Measurements from ENCODE around the gene EXOC6. TPM values are rescaled to one million over a fixed set of nuclear protein-coding genes. Genes with fewer than 3 reads are reported as not detected.

EXOC6 gene
- total and polyA plus RNA-seq, 3 experiments from 2014 or later, result 7.3 to 10.9 (median 10.6) TPM

DNA sequence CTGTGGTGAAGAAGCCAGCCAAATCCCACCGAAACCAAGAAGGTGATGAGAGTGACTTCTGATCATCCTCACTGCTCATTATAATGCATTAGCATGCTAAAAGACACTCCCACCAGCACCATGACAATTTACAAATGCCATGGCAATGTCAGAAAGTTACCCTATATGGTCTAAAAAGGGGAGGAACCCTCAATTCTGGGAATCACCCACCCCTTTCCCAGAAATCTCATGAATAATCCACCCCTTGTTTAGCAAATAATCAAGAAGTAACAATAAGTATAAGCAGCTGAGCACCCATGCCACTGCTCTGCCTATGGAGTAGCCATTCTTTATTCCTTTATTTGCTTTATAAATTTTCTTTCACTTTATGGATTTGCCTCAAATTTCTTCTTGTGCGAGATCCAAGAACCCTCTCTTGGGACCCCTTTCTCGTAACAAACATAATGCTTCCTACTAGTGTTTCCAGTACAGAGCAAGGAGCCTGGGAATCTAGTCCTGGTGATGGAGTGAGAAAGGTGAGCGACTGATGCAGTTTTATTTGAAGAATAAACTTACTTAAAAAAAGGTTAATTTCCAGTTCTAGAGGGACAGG, 18.4 kb upstream of the EXOC6 start:
- Histone ChIP-seq H3K4me1 (ENCODE audit: insufficient read depth, low read length) (no peaks in the 10 kb centered on the region), H3K9me3 (ENCODE audit: low read length) (no peaks in the 10 kb centered on the region), H3K36me3 (ENCODE audit: insufficient read depth, low read length) (no peaks in the 10 kb centered on the region), H3K27me3 (ENCODE audit: insufficient read depth, low read length, poor library complexity, severe bottlenecking) (no peaks in the 10 kb centered on the region), H3K4me3 (ENCODE audit: low read length) (no peak overlapping the region), H3K27ac (ENCODE audit: low read depth, low read length) (peak overlapping the region; percentile 62)
- H3K36me3 Mint-ChIP-seq, result no peaks in the 10 kb centered on the region
- peaks cover 4% of the 10 kb centered on the region in 2 donors for H3K27me3 Mint-ChIP-seq
- no peaks in the 10 kb centered on the region for H3K9me3 Mint-ChIP-seq
- DNase-seq, result no peak
- ChIA-PET CTCF (no interaction called here), POLR2A (no interaction called here)
- H3K4me1 Mint-ChIP-seq, result peaks cover 8 to 14% (median 9%) of the 10 kb centered on the region in 3 donors
- no peak overlapping the region for H3K27ac Mint-ChIP-seq
- no peak overlapping the region for H3K4me3 Mint-ChIP-seq

- Mint-ChIP-seq H3K9me3 (no peaks in the 10 kb centered on the region), H3K27ac (peak overlapping the region in 5 of 8 donors; percentile 44 to 86 (median 72)), H3K4me3 (peak overlapping the region; percentile 5 to 90 (median 77)), H3K4me1 (peaks cover 8 to 14% (median 9%) of the 10 kb centered on the region in 3 donors), H3K36me3 (no peaks in the 10 kb centered on the region), H3K27me3 (peaks cover 2 to 4% of the 10 kb centered on the region in 2 donors)
- POLR2A ChIA-PET, result no interaction called here
- H3K4me3 ChIP-seq (ENCODE audit: low read length), result peak overlapping the region; percentile 56
- no peaks in the 10 kb centered on the region for H3K27me3 ChIP-seq (ENCODE audit: insufficient read depth, low read length, poor library complexity, severe bottlenecking)
- peak overlapping the region; percentile 60 for H3K27ac ChIP-seq (ENCODE audit: low read depth, low read length)
- H3K4me1 ChIP-seq (ENCODE audit: insufficient read depth, low read length), result no peaks in the 10 kb centered on the region
- H3K9me3 ChIP-seq (ENCODE audit: low read length), result no peaks in the 10 kb centered on the region
- H3K36me3 ChIP-seq (ENCODE audit: insufficient read depth, low read length), result no peaks in the 10 kb centered on the region
- CTCF ChIA-PET, result no interaction called here
- no peak for DNase-seq
These were observed 17.6 kb upstream of the EXOC6 start for GRCh38 chr10:92830478-92831389.

- no peak overlapping the region for H3K27ac Mint-ChIP-seq
- H3K27ac ChIP-seq (ENCODE audit: low read depth, low read length), result peak overlapping the region; percentile 20
- H3K27me3 ChIP-seq (ENCODE audit: insufficient read depth, low read length, poor library complexity, severe bottlenecking), result no peaks in the 10 kb centered on the region
- no peaks in the 10 kb centered on the region for H3K36me3 ChIP-seq (ENCODE audit: insufficient read depth, low read length)
- no peak overlapping the region for H3K4me3 ChIP-seq (ENCODE audit: low read length)
- no peak for DNase-seq
- ChIA-PET CTCF (interaction anchor here (3.4 kb wide), 1 partner anchor 11 kb away, joined by 21 read pairs; no protein-coding TSS in a partner anchor), POLR2A (interaction anchor here (0.6 kb wide), 1 partner anchor 627 kb away, joined by 8 read pairs; no protein-coding TSS in a partner anchor)
- no peaks in the 10 kb centered on the region for H3K9me3 ChIP-seq (ENCODE audit: low read length)
- H3K4me1 ChIP-seq (ENCODE audit: insufficient read depth, low read length), result no peaks in the 10 kb centered on the region
- H3K4me1 Mint-ChIP-seq, result peaks cover 8 to 14% (median 9%) of the 10 kb centered on the region in 3 donors
- H3K9me3 Mint-ChIP-seq, result no peaks in the 10 kb centered on the region
- no peak overlapping the region for H3K4me3 Mint-ChIP-seq
- peaks cover 2 to 4% of the 10 kb centered on the region in 2 donors for H3K27me3 Mint-ChIP-seq
- H3K36me3 Mint-ChIP-seq, result no peaks in the 10 kb centered on the region
These were observed 16.2 kb upstream of the EXOC6 start for GRCh38 chr10:92832121-92832520.

GRCh38 chr10:92832998-92833650, 15.2 kb upstream of the EXOC6 start:
- no peak overlapping the region for H3K4me3 ChIP-seq (ENCODE audit: low read length)
- H3K36me3 ChIP-seq (ENCODE audit: insufficient read depth, low read length), result no peaks in the 10 kb centered on the region
- Mint-ChIP-seq H3K9me3 (no peaks in the 10 kb centered on the region), H3K4me1 (peaks cover 8 to 14% (median 9%) of the 10 kb centered on the region in 3 donors), H3K27me3 (peaks cover 2 to 4% of the 10 kb centered on the region in 2 donors), H3K27ac (no peak overlapping the region), H3K4me3 (no peak overlapping the region), H3K36me3 (no peaks in the 10 kb centered on the region)
- POLR2A ChIA-PET, result no interaction called here
- no peaks in the 10 kb centered on the region for H3K4me1 ChIP-seq (ENCODE audit: insufficient read depth, low read length)
- no peaks in the 10 kb centered on the region for H3K9me3 ChIP-seq (ENCODE audit: low read length)
- H3K27ac ChIP-seq (ENCODE audit: low read depth, low read length), result no peak overlapping the region
- no peak for DNase-seq
- H3K27me3 ChIP-seq (ENCODE audit: insufficient read depth, low read length, poor library complexity, severe bottlenecking), result no peaks in the 10 kb centered on the region
- CTCF ChIA-PET, result interaction anchor here (3.4 kb wide), 1 partner anchor 10 kb away, joined by 21 read pairs; no protein-coding TSS in a partner anchor

- no peaks in the 10 kb centered on the region for H3K36me3 Mint-ChIP-seq
- H3K9me3 Mint-ChIP-seq, result no peaks in the 10 kb centered on the region
- POLR2A ChIA-PET, result no interaction called here
- no peak overlapping the region for H3K4me3 ChIP-seq (ENCODE audit: low read length)
- H3K9me3 ChIP-seq (ENCODE audit: low read length), result no peaks in the 10 kb centered on the region
- no peaks in the 10 kb centered on the region for H3K4me1 ChIP-seq (ENCODE audit: insufficient read depth, low read length)
- CTCF ChIA-PET, result interaction anchor here (1.1 to 3.4 kb wide), 3 partner anchors 9 to 14 kb away, joined by 3 to 21 read pairs (median 6); partner anchors contain the start of gene EXOC6
- H3K4me3 Mint-ChIP-seq, result no peak overlapping the region
- peak overlapping the region; percentile 6 for H3K27ac ChIP-seq (ENCODE audit: low read depth, low read length)
- H3K27ac Mint-ChIP-seq, result no peak overlapping the region
- no peaks in the 10 kb centered on the region for H3K36me3 ChIP-seq (ENCODE audit: insufficient read depth, low read length)
- peaks cover 8 to 14% (median 9%) of the 10 kb centered on the region in 3 donors for H3K4me1 Mint-ChIP-seq
- H3K27me3 ChIP-seq (ENCODE audit: insufficient read depth, low read length, poor library complexity, severe bottlenecking), result no peaks in the 10 kb centered on the region
- DNase-seq, result no peak
- peaks cover 0 to 1% of the 10 kb centered on the region in 2 donors for H3K27me3 Mint-ChIP-seq
These were observed 14.0 kb upstream of the EXOC6 start for GRCh38 chr10:92834331-92834730.

GRCh38 chr10:92834986-92835385, 13.3 kb upstream of the EXOC6 start:
- Histone ChIP-seq H3K27me3 (ENCODE audit: insufficient read depth, low read length, poor library complexity, severe bottlenecking) (no peaks in the 10 kb centered on the region), H3K27ac (ENCODE audit: low read depth, low read length) (no peak overlapping the region), H3K9me3 (ENCODE audit: low read length) (no peaks in the 10 kb centered on the region), H3K4me1 (ENCODE audit: insufficient read depth, low read length) (no peaks in the 10 kb centered on the region), H3K4me3 (ENCODE audit: low read length) (no peak overlapping the region), H3K36me3 (ENCODE audit: insufficient read depth, low read length) (no peaks in the 10 kb centered on the region)
- Mint-ChIP-seq H3K27me3 (no peaks in the 10 kb centered on the region), H3K4me3 (no peak overlapping the region), H3K36me3 (no peaks in the 10 kb centered on the region), H3K9me3 (no peaks in the 10 kb centered on the region), H3K4me1 (peaks cover 8 to 12% (median 9%) of the 10 kb centered on the region in 3 donors), H3K27ac (no peak overlapping the region)
- ChIA-PET POLR2A (no interaction called here), CTCF (interaction anchor here (1.4 to 3.4 kb wide), 2 partner anchors 8 to 12 kb away, joined by 6 to 21 read pairs; no protein-coding TSS in a partner anchor)
- no peak for DNase-seq

DNA sequence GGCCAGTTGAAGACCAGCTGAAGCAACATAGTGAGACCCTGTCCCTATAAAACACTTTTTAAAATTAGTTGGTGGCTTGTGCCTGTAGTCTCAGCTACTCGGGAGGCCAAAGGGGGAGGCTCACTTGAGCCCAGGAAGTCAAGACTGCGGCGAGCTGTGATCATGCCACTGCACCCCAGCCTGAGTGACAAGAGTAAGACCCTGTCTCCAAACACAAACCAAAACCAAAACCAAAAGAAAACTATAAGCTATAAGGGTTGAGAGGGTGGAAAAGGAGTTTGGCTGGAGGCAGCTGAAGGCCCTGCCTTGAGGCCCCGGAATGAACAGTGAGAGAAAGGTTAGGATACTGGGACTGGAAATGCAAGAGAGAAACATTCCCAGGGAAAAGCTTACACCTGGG, 10.9 kb upstream of the EXOC6 start:
- no peaks in the 10 kb centered on the region for H3K9me3 Mint-ChIP-seq
- H3K27ac Mint-ChIP-seq, result peak overlapping the region in 1 of 8 donors; percentile 61
- CTCF ChIA-PET, result interaction anchor here (1.2 to 2.9 kb wide), 3 partner anchors 9 to 11 kb away, joined by 3 to 13 read pairs (median 4); partner anchors contain the start of gene EXOC6

More for the DNA sequence above, 10.9 kb upstream of the EXOC6 start:
- Histone ChIP-seq H3K4me1 (ENCODE audit: insufficient read depth, low read length) (no peaks in the 10 kb centered on the region), H3K9me3 (ENCODE audit: low read length) (no peaks in the 10 kb centered on the region), H3K27me3 (ENCODE audit: insufficient read depth, low read length, poor library complexity, severe bottlenecking) (no peaks in the 10 kb centered on the region), H3K4me3 (ENCODE audit: low read length) (no peak overlapping the region), H3K36me3 (ENCODE audit: insufficient read depth, low read length) (no peaks in the 10 kb centered on the region), H3K27ac (ENCODE audit: low read depth, low read length) (no peak overlapping the region)
- DNase-seq, result no peak
- no peaks in the 10 kb centered on the region for H3K27me3 Mint-ChIP-seq
- no peaks in the 10 kb centered on the region for H3K4me1 Mint-ChIP-seq
- no peaks in the 10 kb centered on the region for H3K36me3 Mint-ChIP-seq
- POLR2A ChIA-PET, result interaction anchor here (1.7 kb wide), 1 partner anchor 11 kb away, joined by 4 read pairs; the partner anchor contains the start of gene EXOC6
- no peak overlapping the region for H3K4me3 Mint-ChIP-seq
